KMS-11 (cell line): Measurements from ENCODE around the gene FOXP1.

Experiments
- H2AFZ ChIP-seq: fragments of 200-600 bp; sonication (generic); 2 replicates; pipeline ENCODE4 v1.6.1; 2016; ENCODE audit warnings: antibody characterized with exemption, mixed run types, low read depth
- H3K27ac ChIP-seq: fragments of 200-600 bp; sonication (generic); 2 replicates; pipeline ENCODE4 v1.6.1; 2016; ENCODE audit warnings: mild to moderate bottlenecking, mixed run types
- H3K27me3 ChIP-seq: fragments of 200-600 bp; sonication (generic); 2 replicates; pipeline ENCODE4 v1.6.1; 2017; ENCODE audit warnings: mild to moderate bottlenecking, low read depth, mixed run types, moderate library complexity; ENCODE audit not compliant: insufficient read depth
- H3K36me3 ChIP-seq: fragments of 200-600 bp; sonication (generic); 2 replicates; pipeline ENCODE4 v1.6.1; 2017; ENCODE audit warnings: mild to moderate bottlenecking, mixed run types; ENCODE audit not compliant: insufficient read depth
- H3K4me1 ChIP-seq: fragments of 200-600 bp; sonication (generic); 2 replicates; pipeline ENCODE4 v1.6.1; 2016; ENCODE audit warnings: mild to moderate bottlenecking, low read depth, mixed run types; ENCODE audit not compliant: poor library complexity, severe bottlenecking
- H3K4me2 ChIP-seq: fragments of 200-600 bp; sonication (generic); 2 replicates; pipeline ENCODE4 v1.7.0; 2016; ENCODE audit warnings: mild to moderate bottlenecking, mixed run types
- H3K4me3 ChIP-seq: fragments of 200-600 bp; sonication (generic); IDR thresholded peaks from 2 replicates; pipeline ENCODE4 v1.6.1; 2017; ENCODE audit warnings: low read depth, low read length, mixed read lengths; ENCODE audit not compliant: insufficient read depth
- H3K79me2 ChIP-seq: fragments of 200-600 bp; sonication (generic); 2 replicates; pipeline ENCODE4 v1.6.1; 2016; ENCODE audit warnings: low read depth, mixed run types; ENCODE audit not compliant: insufficient read depth
- H3K9ac ChIP-seq: fragments of 200-600 bp; sonication (generic); 2 replicates; pipeline ENCODE4 v1.6.1; 2016; ENCODE audit warnings: mild to moderate bottlenecking, mixed run types
- H4K20me1 ChIP-seq: fragments of 200-600 bp; sonication (generic); 2 replicates; pipeline ENCODE4 v1.6.1; 2016; ENCODE audit warnings: mild to moderate bottlenecking, mixed run types; ENCODE audit not compliant: insufficient read depth
- CTCF ChIP-seq: fragments of 200-600 bp; sonication (generic); conservative IDR thresholded peaks from 2 replicates; pipeline ENCODE4 v1.6.1; 2017; ENCODE audit warnings: low read depth, mild to moderate bottlenecking, antibody characterized with exemption, low read length, moderate library complexity, mixed read lengths

Gene FOXP1

GRCh38 chr3:71127052-71127831 is 456.3 kb downstream of the FOXP1 start:
- Histone ChIP-seq H3K4me2 (peak overlapping the region; percentile 21; the same call in 1 of the 2 replicates), H3K36me3 (no peaks in the 10 kb centered on the region), H3K4me3 (no peak overlapping the region), H4K20me1 (no peaks in the 10 kb centered on the region), H3K27me3 (no peaks in the 10 kb centered on the region), H3K9ac (no peak overlapping the region), H2AFZ (no peak overlapping the region), H3K79me2 (no peaks in the 10 kb centered on the region), H3K4me1 (peaks cover 14% of the 10 kb centered on the region), H3K27ac (peak overlapping the region; percentile 23; the same call in 1 of the 2 replicates)
- no peak for TF ChIP-seq CTCF

- Histone ChIP-seq H3K9ac (no peak overlapping the region), H3K27ac (no peak overlapping the region), H3K4me1 (peaks cover 14% of the 10 kb centered on the region), H3K79me2 (no peaks in the 10 kb centered on the region), H3K27me3 (no peaks in the 10 kb centered on the region), H4K20me1 (no peaks in the 10 kb centered on the region), H3K4me3 (no peak overlapping the region), H3K4me2 (no peak overlapping the region), H2AFZ (no peak overlapping the region), H3K36me3 (no peaks in the 10 kb centered on the region)
- no peak for TF ChIP-seq CTCF
Measured at GRCh38 chr3:71125738-71126137, 457.8 kb downstream of the FOXP1 start.

GRCh38 chr3:71124048-71124447 is 459.5 kb downstream of the FOXP1 start:
- Histone ChIP-seq H3K9ac (no peak overlapping the region), H3K4me2 (no peak overlapping the region), H3K4me1 (peaks cover 14% of the 10 kb centered on the region), H3K27me3 (no peaks in the 10 kb centered on the region), H3K4me3 (no peak overlapping the region), H4K20me1 (no peaks in the 10 kb centered on the region), H3K79me2 (no peaks in the 10 kb centered on the region), H3K27ac (no peak overlapping the region), H2AFZ (no peak overlapping the region), H3K36me3 (no peaks in the 10 kb centered on the region)
- TF ChIP-seq CTCF: no peak

GRCh38 chr3:71122641-71123040 is 460.9 kb downstream of the FOXP1 start:
- Histone ChIP-seq H3K9ac (no peak overlapping the region), H2AFZ (no peak overlapping the region), H3K4me2 (no peak overlapping the region), H3K27ac (no peak overlapping the region), H3K79me2 (no peaks in the 10 kb centered on the region), H4K20me1 (no peaks in the 10 kb centered on the region), H3K4me1 (peaks cover 10% of the 10 kb centered on the region), H3K4me3 (no peak overlapping the region), H3K36me3 (no peaks in the 10 kb centered on the region), H3K27me3 (no peaks in the 10 kb centered on the region)
- TF ChIP-seq CTCF: no peak
